ENCODE results near the gene SNX13. TPM values are rescaled to one million over a fixed set of nuclear protein-coding genes. Genes with fewer than 3 reads are reported as not detected.

The SNX13 gene
- total and polyA plus RNA-seq, 12 donors = 7.1 to 57.7 (median 44.6) TPM

GRCh38 chr7:17947620-17948019 lies 7.3 kb upstream of the SNX13 start:
- 48% methylated on average over 2 of the region's 2 CpGs for WGBS, 2 donors
- intact Hi-C loops (cut with DNase I) = loop anchor here in 3 of 10 donors (10.0 kb wide), 2 partner anchors 173 to 263 kb away; no protein-coding TSS in a partner anchor
- TF ChIP-seq CTCF (IDR thresholded peaks at IDR 0.05) = no peak
- no peak overlapping the region for H3K4me3 ChIP-seq
- ATAC-seq (peak in 2 of 8 donors; percentile 42 to 52), DNase-seq (no peak)
- H3K4me1 ChIP-seq = peaks cover 0 to 17% (median 3%) of the 10 kb centered on the region in 9 donors
- no peak overlapping the region for H3K27ac ChIP-seq
- no peaks in the 10 kb centered on the region for H3K9me3 ChIP-seq
- no peaks in the 10 kb centered on the region for H3K27me3 ChIP-seq
- no peaks in the 10 kb centered on the region for H3K36me3 ChIP-seq

- Histone ChIP-seq H3K4me1 (peaks cover 0 to 17% (median 3%) of the 10 kb centered on the region in 9 donors), H3K27me3 (no peaks in the 10 kb centered on the region), H3K36me3 (no peaks in the 10 kb centered on the region), H3K9me3 (no peaks in the 10 kb centered on the region), H3K27ac (peak overlapping the region in 1 of 10 donors; percentile 13), H3K4me3 (peak overlapping the region in 4 of 10 donors; percentile 2 to 19 (median 10))
- intact Hi-C loops (cut with DNase I) = loop anchor here in 3 of 10 donors (10.0 kb wide), 2 partner anchors 172 to 262 kb away; no protein-coding TSS in a partner anchor
- DNase-seq = no peak
- TF ChIP-seq CTCF (IDR thresholded peaks at IDR 0.05) = no peak
- WGBS, 2 donors = 29 to 45% methylated on average over 1 of the region's 1 CpG
- ATAC-seq = peak in 3 of 8 donors; percentile 42 to 57 (median 46)
Measured at GRCh38 chr7:17946591-17946990, 6.3 kb upstream of the SNX13 start.

DNA sequence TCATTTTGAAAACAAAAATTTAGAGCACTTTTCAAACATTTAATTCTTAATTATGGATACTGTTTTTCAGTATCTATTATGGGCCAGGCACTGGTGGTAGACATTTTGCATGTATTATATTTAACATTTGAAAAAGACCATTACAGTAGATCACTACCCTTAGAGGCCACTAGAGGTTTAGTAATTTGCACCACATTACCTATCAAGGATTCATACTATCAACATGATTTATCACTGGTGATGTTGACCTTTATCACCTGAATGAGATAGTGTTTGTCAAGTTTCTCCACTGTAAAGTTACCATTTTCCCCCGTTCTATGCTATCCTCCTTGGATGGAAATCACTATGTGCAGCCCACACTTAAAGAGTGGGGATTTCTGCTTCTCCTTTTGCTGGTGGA lies 4.4 kb upstream of the SNX13 start:
- Histone ChIP-seq H3K27me3 (no peaks in the 10 kb centered on the region), H3K4me1 (peaks cover 0 to 25% (median 7%) of the 10 kb centered on the region in 9 donors), H3K9me3 (no peaks in the 10 kb centered on the region), H3K27ac (no peak overlapping the region), H3K4me3 (no peak overlapping the region), H3K36me3 (no peaks in the 10 kb centered on the region)
- no peak for TF ChIP-seq CTCF (IDR thresholded peaks at IDR 0.05)
- DNase-seq (no peak), ATAC-seq (no peak)
- intact Hi-C loops (cut with DNase I) = loop anchor here in 3 of 10 donors (10.0 kb wide), 2 partner anchors 170 to 260 kb away; no protein-coding TSS in a partner anchor
- 94 to 95% methylated on average over 1 of the region's 1 CpG for WGBS, 2 donors

DNA sequence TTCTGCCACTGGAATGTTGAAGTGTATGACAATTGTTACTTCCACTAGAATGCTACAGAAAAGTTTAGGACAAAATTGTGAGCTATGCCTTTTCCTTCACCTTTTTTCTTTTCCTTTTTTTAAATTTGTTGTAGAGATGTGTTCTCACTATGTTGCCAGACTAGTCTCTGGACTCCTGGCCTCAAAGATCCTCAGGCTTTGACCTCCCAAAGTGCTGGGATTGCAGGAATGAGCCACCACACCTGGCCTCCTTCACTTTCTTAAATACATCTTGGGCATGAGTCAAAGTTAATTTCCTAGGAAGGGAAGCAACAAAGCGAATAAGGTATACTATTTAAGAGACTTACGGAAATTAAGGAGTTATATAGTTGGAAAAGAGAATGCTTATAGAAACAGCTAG lies 2.7 kb upstream of the SNX13 start:
- TF ChIP-seq CTCF (IDR thresholded peaks at IDR 0.05) = no peak
- H3K27ac ChIP-seq = no peak overlapping the region
- intact Hi-C loops (cut with DNase I) = loop anchor here in 3 of 10 donors (10.0 kb wide), 2 partner anchors 168 to 258 kb away; no protein-coding TSS in a partner anchor
- no peaks in the 10 kb centered on the region for H3K27me3 ChIP-seq
- WGBS, 2 donors = 88 to 96% methylated on average over 2 of the region's 2 CpGs
- no peak for DNase-seq
- peaks cover 2 to 33% (median 15%) of the 10 kb centered on the region in 9 donors for H3K4me1 ChIP-seq
- no peaks in the 10 kb centered on the region for H3K9me3 ChIP-seq
- ATAC-seq = no peak
- no peak overlapping the region for H3K4me3 ChIP-seq
- no peaks in the 10 kb centered on the region for H3K36me3 ChIP-seq
